CD4-positive, alpha-beta T cell treated with Interleukin-21 for 1 hour (primary cell): ENCODE measurements around the gene SSBP3.
A peak's percentile ranks its signal among the peaks of the same experiment; 100 is the strongest.
"Not testable (repeated sequence)": the region's sequence is repeated elsewhere in the genome, so short reads cannot be mapped to it uniquely, and the experiment has no call there.

Experiments used
- DNase-seq: peaks from one replicate; pipeline ENCODE4 v3.0.0-alpha.2; 2020

SSBP3 gene

DNA sequence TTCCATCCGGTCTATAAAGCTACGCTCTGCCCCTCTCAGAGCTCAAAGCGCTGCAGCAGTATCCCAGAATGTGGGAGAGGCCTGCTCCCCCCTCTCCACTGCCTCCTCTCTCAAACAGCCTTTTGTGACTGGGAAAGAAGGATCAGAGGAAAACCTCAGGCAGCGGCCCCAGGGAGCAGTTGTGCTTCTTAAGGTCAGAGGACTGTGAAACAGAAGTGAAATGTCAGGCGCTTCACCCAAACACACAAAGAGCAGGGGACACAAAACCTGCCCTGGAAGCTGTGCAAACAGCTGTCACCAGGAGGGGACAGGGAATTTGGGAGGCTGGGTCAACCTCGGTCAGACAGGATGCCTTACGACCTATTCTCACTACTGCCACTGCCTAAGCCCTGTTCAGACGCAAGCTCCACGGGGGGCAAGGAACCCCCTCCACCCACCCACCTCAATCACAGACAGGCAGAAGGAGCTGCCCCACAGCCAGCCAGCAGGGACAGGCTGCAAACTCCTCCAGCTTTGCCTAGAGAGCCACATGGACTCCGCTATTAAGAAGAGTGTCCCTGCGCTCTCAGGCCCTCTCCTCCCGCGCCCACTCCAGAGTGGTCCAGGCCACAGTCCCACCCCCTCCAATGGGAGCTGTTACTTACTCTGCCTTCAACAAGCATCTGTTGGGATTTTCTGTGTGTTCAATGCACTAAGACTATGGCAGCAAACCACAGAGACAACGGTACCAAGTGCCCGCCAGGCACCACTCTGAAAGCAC, 14.6 kb downstream of the SSBP3 start:
- no peak for DNase-seq

DNA sequence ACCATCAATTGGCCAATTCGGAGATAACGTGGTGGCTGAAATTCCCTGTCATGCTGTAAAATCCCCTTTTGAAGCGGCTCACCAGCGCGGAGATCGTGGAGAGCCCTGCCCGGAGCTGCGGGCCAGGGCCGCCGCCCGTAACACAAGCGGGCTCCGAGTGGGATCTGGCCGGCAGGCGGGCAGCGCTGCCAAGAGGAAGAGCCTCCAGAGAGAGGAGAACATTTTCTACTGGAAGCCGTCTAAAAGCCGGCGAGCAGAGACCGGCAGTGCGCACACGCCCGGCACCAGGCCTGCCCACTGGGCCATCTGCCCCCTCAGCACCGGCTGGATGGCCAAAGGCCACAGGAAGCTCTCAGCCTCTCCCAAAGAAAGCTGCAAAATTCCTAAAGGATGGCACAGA, 15.5 kb downstream of the SSBP3 start:
- DNase-seq: no peak

DNA sequence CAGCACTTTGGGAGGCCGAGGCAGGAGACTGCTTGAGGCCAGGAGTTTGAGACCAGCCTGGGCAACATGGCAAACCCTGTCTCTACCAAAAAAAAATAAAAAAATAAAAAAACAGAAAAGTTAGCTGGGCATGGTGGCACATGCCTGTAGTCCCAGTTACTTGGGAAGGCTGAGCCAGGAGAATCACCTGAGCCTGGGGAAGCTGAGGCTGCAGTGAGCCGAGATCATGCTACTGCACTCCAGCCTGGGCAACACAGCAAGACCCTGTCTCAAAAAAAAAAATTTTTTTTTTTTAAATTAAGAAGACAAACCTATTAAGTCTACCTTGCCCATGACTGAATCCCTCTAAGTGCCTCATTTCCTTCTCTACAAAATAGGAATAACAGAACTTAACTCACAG, 16.6 kb downstream of the SSBP3 start:
- DNase-seq: not testable (repeated sequence)

DNA sequence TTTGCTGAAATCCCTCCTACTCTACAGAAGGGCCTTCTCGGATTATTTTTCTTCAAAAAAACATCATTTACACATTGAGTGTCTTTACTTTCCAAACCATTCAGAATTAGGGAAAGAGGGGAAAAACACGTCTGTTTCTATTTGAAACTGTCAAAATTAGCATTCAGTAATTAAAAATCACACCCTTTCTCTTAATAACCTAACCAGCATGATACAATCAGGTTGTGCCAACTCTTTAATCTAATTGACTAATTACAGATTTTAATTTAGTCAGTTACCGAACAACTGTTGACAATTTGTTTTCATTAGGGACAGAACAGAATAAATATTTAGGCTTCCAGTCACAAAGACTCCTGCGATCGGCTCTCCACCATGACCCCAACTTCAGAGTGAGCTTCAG, 18.8 kb downstream of the SSBP3 start:
- DNase-seq: no peak

DNA sequence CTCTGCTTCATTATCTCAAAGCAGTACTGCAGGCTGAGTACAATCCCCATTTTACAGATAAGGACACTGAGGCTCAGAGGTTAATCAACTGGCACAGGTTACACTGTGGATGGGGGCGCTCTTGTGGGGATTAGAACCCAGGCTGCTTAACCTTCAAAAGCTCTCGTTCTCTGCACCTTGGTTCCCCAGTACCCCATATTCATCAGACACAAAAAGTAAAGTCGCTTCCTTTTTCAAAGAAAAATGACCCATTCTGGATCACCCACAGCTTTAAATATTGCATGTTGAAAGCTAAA, 20.5 kb downstream of the SSBP3 start:
- no peak for DNase-seq

DNA sequence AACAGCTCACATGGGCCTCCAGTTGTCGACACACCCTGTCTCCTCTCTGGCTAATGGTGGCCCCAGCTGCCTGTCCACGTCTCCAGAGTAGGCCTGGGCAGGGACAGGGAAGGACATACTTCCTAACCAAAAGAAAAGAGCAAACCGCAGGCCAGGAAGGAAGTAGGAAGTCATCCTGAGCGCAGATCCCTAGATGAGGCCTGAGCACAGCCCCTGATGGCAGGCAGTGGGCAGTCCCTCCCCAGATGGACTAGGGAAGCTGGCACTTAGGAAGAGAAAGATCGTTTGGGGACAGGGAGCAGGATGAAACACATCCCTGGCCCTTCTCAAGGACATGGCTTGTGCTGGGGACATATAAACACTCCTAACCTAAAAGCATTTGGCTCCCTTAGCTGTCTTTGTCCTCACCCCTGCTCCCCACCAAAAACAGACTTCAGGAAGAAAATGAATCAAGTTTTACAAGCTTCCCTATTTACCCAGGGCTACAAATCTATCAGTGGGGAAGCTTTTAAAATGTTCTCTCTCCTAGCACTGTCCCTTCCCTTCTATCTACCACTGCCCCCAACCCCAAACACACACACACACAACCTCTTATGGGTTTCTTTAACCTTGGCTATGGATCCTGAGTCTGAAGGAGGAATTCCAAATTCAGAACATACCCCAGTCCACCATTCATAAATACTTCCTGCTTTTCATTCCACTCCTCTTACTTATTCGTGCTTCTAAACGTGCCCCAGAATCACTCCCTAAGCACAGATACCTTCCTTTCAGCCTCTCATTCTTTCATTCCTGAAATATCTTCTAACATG, 21.1 kb downstream of the SSBP3 start:
- no peak for DNase-seq

DNA sequence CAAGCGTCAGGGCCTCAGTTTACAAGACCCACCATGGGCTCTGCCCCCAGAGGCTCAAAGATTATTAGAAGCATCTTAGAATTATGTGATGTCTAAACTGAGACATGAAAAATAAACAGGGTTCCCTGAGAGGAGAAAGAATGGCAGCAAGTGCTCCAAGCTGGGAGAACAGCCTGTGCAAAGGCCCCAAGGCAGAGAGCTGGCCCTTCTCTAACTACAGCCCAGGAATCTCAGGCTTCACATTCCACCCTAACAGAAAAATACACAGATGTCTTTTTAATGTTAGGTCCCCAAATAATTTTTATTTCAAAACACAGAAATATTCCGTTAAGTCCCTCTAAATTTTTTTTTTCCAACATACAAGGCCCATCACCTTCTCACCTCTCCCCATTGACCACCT, 21.7 kb downstream of the SSBP3 start:
- no peak for DNase-seq

DNA sequence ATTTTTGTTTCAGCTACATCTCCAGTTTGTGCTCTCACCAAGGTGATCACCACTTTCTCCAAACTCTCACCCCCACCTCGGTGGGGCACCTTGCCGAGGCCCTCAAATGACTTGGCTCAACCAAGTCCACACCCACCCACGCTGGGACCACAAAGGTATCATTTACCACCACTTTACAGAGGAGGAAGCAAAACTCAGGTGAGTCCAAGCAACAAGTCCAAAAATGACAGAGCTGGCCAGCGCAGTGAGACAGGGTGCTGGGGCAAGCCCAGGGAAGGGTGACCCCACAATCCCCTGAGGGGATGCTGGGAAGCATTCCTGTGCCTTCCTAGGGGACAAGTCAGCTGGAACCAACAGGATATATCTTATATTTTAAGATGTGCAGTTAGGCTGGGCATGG, 24.7 kb downstream of the SSBP3 start:
- DNase-seq: no peak

DNA sequence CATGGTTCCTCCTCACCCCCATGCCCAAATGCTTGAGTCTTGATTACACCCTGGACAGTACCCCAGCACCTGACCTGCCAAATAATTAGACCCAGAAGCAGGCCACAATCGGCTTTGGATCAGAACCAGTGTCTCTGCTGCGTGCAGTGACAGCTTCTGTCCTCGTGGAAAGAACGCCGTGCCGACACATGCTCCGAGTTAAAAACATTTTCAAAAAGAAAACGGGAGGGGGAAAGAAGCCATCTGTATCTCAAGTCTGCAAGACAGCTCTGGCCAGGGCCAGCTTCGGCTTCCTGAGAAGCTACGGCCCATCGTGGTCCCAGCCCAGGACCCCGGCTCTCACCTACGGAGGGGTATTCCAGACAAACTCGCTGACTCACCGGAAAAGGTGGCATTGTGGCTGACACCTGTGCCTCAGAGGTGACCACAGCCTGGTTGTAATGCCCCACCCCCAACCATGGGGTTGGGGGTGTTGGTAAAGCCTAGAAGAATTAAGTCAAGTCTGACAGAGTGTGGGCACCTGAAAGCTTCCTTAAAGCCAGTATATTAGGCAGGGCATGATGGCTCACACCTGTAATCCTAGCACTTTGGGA, 25.8 kb downstream of the SSBP3 start:
- peak; percentile 41 for DNase-seq

DNA sequence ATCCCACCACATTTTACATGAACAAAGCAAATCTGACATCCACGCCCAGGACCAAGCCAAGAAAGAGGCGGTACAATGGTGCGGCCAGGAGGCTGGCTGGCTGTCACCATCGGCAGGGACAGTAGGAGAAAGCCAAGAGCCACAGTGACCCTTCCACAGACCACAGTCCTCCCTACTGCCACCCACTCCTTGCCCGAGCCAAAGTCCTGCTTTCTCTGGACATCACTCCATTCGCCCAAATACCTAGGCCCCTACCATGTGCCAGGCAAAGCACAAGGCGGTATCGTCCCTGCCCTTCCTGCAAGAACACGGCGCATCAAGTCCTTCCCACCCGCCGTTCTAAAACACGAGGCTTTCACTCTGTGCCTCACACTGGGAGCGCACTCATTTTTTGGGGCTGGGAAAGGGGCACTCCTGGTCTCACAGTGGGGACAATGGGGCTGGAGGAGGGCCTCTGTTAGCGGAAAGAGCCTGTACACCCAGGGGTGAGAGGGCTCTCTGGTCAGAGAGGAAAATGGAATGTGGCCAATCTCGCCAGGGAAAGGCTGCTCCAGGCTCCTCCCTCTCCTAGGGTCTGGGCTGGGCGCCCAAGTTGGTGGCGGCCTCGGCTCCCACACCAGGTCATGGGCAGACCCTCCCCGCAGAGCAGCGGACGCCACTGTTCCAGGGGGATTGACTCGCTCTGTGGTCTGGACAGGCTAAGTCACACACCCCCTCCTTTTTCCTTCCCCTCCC, 26.5 kb downstream of the SSBP3 start:
- DNase-seq: no peak

DNA sequence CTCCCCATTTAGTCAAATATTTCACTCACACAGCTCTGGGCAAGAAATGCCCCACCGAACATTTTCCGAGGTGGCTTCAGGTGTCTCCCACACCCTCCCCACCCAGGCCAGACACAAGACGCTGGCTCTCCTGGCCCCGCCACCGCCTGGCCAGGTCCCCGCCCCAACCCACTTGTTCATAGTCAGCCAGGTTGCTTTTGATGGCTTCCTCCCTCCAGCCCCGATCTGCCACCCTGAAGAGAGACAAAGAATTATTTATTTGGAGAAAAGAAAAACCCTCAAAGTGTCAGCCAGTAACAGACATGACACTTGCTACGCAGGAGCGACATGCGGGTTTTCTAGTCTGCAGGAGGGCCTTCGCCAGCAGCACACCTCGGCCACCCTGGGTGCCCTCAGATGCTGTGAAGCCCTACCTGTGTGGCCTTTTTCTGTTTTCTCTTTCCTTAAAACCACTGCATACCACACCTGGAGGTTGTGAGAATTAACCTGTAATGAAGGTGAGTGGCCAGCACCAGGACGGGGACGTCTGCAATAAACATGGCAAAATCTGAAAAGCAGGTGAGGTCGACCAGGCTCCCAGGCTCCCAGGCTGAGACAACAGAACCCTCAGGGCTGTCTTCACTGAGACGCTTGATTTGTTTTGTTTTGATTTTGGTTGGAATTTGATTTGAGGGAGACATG, 27.2 kb downstream of the SSBP3 start:
- DNase-seq: no peak

DNA sequence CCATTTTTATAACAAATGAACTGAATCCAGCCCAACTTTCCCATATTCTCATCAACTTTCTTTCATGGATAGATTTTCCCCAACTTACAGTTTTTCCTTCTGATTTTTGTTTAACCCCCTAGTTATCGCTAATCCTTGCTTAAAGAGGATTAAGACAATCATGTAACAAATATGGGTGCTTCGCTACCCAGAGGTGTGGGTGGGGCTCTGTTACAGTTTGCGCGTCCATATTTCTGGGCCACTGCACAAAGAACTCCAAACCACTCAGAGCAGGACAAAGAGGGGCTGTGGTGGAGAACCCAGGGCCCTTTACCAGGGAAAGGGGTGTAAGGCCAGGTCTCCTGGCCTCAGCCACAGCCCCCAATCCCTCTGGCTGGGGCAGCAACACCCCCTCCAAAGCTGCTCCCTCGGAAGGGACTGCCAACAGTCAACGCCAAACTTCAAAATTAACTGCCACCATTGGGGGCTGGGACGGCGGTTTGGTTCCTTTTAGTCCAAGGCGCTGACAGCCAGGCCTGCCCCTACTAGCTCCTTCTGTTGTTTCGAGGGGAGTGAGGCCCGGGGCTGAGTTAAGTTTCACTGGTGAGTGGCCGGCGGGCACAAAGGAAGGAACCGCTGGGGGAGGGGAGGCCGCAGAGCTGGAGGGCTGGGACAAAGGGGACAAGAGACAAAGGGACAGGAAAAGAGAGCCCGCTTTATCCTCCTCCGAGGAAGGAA, 27.9 kb downstream of the SSBP3 start:
- DNase-seq: no peak

DNA sequence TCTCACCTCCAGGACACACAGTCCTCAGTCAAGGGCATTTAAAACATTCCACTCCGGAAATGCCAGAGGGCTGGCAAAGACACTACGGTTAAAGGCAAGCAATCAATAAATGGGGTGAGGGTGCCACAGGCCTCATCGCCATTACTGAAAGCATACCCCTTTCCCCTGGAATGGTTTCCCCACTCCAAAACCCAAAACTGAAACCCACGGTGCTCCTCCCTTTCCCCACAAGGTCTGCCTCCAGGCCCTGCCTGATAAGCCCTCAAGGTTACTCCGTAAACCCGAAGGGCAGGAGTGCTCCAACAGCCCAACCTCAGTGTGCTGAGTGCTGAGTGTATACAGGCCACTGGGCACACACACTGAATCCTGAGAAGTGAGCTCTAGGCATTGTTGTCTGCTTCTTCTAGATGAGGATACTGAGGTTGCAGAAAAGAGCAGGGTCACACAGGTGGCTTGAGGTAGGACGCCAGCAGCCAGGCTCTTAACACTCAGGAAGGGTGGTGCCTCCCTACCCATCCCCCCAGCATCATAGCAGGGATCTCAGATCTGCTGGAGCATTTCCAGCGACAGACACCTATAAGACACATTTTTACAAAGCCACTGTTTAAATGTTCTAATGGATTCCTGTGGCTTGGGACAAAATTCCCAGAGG, 29.0 kb downstream of the SSBP3 start:
- DNase-seq: no peak

DNA sequence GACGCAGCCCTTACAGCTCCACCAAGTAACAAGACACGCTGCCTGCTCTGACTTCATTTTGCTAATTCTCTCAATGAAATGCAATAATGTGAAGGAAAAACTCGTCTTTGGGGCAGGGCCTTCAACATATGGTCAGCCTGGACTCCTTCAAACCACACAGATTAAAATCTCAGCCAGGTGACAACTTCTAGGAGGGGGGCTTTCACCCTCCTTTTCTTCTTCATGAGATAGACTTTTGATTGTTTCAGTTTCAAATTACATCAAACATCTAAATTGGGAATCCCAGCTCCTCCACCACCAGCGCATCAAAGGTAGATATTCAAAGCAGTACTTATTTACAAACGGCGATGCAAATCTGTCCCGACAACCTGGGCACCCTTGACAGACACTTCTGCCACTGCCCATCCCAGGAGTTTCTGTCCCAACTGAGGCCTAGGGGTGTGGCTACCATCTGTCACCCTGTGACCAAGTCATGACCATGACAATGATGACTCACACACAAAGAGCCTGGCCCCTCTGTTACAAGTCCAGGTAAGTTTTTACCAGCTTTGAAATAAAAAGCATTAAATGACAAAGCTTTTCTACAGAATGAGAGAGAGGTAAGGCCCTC, 29.7 kb downstream of the SSBP3 start:
- no peak for DNase-seq

DNA sequence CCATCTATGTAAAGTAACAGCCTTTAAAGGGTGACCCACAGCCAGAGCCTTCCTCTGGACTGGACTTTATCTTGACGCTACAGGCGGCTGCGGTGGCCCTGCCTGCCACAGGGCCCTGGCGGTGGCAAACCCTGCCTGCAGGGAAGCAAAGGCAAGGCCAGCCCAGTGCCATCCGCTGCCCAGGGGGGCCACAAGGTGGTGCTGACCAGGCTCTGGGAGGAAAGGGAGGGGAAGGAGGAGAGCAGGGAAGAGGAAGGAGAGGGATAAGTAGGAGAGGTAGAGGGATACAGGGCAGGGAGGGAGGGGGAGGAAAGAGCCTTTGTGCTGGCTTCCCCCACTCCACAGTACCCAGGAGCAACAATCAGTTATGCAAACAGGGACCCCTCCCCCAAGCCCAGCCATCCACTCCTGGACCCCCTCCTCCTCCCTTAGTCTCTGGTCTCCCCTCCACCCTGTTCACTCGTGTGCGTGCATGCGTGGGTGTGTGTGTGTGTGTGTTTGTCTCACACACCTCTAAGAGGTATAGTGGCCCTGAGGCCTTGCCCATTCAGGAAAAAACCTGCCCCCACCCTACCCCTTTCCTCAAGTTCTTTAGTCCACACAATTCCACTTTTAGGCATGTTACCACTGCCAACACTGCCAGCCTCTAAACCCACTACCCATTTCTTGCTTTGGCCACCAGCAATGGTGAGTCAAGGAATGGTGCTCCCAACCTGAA, 30.3 kb downstream of the SSBP3 start:
- no peak for DNase-seq

DNA sequence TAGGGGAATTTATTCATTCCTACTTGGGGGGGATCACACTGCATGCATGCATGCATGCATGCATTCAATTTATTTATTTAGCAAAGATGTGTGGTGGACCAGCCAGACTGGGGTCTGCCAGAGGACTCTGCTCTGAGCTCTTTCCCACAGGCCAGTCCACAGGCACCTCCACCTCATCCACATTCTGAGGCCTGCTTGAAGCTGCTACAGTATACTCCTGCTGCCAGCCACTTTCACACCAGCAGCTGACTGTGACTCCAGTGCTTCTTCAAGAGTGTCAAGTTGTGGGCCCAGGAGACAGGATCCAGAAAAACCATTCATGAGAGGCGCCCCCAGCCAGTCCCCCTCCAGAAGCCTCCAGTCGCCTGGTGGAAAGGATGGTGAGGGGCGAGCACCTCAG, 30.9 kb downstream of the SSBP3 start:
- DNase-seq: no peak

DNA sequence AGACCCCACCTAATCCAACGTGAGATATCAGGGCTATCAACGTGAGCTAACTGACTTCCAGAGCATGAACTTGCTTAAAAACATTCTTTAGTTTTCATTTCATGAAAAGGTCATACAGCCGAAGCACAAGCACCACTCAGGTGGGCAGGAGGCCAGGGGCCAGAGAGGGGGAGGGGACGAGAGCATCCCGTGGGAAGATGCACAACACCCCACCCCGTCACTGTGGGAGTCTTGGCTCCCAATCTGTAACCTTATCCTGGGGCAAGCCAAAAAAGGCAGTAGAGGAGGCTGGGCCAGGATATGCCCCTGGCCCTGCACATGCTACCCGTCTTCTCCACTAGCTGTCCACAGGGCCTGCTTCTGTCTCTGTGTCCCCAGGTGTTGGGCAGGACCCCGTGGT, 31.4 kb downstream of the SSBP3 start:
- DNase-seq: no peak

DNA sequence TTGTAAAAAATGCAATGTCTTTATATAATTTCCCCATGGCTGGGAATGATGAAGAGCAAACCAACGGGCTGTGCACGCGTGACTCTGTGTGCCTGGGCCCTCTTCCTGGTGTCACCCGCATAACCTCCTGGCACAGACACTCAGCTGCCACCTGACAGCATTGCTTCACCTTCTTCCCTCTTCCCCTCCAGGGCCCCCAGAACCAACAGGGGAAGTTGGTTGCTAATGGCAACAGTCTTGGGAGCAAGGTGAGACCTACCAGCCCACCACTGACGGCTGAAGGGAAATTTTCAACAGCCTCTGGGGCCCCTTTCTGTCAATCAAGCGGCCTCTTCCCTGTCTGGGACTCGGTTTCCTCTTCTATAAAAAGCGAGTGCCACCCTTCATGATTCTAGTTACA, 33.2 kb downstream of the SSBP3 start:
- no peak for DNase-seq

DNA sequence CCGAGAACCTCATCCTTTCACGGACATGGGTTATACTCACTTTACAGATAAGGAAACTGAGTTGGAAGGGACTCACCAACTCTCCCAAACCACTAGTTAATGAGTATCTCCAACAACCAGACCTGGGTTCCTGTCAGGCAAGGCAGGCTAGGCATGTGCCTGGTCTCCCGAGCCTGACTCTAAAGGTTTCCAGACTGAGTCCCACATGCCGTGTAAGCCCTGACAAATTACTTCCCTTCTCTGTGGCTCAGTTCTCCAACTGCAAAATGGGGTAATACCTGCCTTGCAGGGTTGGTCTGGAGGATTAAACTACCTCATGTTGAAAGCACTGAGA, 34.3 kb downstream of the SSBP3 start:
- no peak for DNase-seq

DNA sequence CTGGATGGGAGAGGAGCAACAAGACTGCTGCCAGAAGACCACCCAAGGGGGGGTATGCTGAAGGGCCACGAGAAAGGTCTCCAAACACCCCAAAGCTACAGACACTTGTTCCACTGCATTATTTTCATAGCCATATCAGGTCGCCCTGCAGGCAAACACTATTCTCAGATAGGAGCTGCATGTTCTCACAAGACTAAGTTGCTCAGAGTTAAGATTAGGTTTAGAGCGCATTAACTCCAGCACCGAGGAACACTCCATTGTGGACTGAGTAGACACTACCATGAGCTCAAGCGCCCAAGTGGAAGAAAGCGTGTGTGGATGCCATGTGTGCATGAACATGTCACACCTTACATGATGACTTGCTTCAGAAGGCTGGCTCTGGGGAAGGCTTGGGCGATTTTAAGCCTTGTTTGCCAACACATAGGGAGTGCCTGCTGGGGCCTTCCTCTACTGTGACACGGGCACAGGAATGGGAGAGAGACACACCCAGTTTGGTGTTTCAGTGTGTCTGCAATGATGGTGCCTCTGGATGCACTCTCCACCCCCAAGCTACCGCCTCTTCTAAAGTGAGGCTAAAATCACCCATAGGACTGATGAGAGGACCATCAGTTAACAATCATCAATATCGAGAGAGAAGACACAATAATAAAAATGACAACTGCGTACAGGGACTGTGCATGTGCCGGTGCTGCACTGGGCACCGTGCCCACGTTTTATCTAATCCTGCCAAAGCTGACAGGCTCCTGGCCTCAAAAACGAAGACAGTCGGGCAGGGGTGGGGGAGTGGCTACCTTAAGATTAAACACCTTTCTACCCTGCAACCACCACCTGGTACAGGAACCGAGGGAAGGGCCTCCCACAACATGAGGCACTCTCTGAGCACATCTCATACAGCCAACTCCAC, 34.9 kb downstream of the SSBP3 start:
- no peak for DNase-seq
